GM12878 (cell line): ENCODE data around the gene ETV6. TPM values are rescaled to one million over a fixed set of nuclear protein-coding genes. Genes with fewer than 3 reads are reported as not detected.

Experiments used
- ATAC-seq: fragments of 200-7000 bp; cut with Tn5 transposase; 3 replicates; pipeline ENCODE4 v1.9.1; 2020; ENCODE audit warnings: mild to moderate bottlenecking, moderate library complexity
- BruUV-seq: library from RNA; stranded (reverse); fragments of 400-500 nt; replicated peaks from 2 replicates; lab custom pipeline; 2021; lab: Mats Ljungman, UMichigan
- CTCF ChIA-PET: fragments of 300-600 bp; sonication (Branson Sonifier 250); formaldehyde crosslinking; extraction: SDS; loops from one replicate; lab custom pipeline; 2021; ENCODE audit warnings: inconsistent platforms; lab: Yijun Ruan, JAX
- POLR2A ChIA-PET: fragments of 350-600 bp; formaldehyde crosslinking; extraction: SDS; loops from one replicate; lab custom pipeline; 2021; ENCODE audit warnings: inconsistent platforms; lab: Charles Lee
- RAD21 ChIA-PET: fragments of 300-600 bp; sonication (Branson Sonifier 250); formaldehyde crosslinking; loops from one replicate; lab custom pipeline; 2023; ENCODE audit warnings: antibody characterized with exemption; ENCODE audit not compliant: unreplicated experiment; lab: Charles Lee
- SMC1A ChIA-PET: fragments of 300-600 bp; sonication (Branson Sonifier 250); formaldehyde crosslinking; loops from one replicate; lab custom pipeline; 2023; ENCODE audit not compliant: unreplicated experiment, uncharacterized antibody; lab: Charles Lee
- DNase-seq: peaks from one replicate; pipeline ENCODE4 v3.0.0-alpha.2; 2011; ENCODE audit warnings: low read depth, low spot score
- FAIRE-seq: peaks from 3 replicates; lab custom pipeline; 2011; peaks lifted over from hg19 to GRCh38; lab: Jason Lieb, UNC
- H2AFZ ChIP-seq: 2 replicates; pipeline ENCODE4 v1.6.0; 2011; ENCODE audit warnings: low read depth, low read length, control low read depth; ENCODE audit not compliant: control insufficient read depth
- H3K27ac ChIP-seq: 2 replicates; pipeline ENCODE4 v1.5.1; 2011; ENCODE audit warnings: control low read depth; ENCODE audit not compliant: control insufficient read depth, insufficient read depth
- H3K27me3 ChIP-seq, 2 experiments: replicated peaks in 1 of 2; 2 replicates each; pipeline versions ENCODE4 v1.6.0 to v1.6.1; 2011; ENCODE audit warnings: low read length in 1 of 2; ENCODE audit not compliant: control insufficient read depth in 2 of 2, insufficient read depth in 2 of 2
- H3K36me3 ChIP-seq, 2 experiments: 2 replicates each; pipeline ENCODE4 v1.5.1; 2011; ENCODE audit warnings: low read length in 1 of 2; ENCODE audit not compliant: control insufficient read depth in 2 of 2, insufficient read depth in 2 of 2
- H3K4me1 ChIP-seq: 2 replicates; pipeline ENCODE4 v1.6.1; 2011; ENCODE audit warnings: mild to moderate bottlenecking, low read length, moderate library complexity, mixed read lengths; ENCODE audit not compliant: control insufficient read depth, insufficient read depth
- H3K4me2 ChIP-seq: 2 replicates; pipeline ENCODE4 v1.6.0; 2011; ENCODE audit warnings: control low read depth; ENCODE audit not compliant: control insufficient read depth, insufficient read depth
- H3K4me3 ChIP-seq: fragments of 200-600 bp; sonication (generic); 2 replicates; pipeline ENCODE4 v1.5.1; 2016
- H3K79me2 ChIP-seq: 2 replicates; pipeline ENCODE4 v1.6.0; 2011; ENCODE audit warnings: low read length; ENCODE audit not compliant: control insufficient read depth, insufficient read depth
- H3K9ac ChIP-seq: 2 replicates; pipeline ENCODE4 v1.8.0; 2011; ENCODE audit warnings: low read length, control low read depth, mixed read lengths; ENCODE audit not compliant: control insufficient read depth, insufficient read depth
- H3K9me3 ChIP-seq: replicated peaks from 3 replicates; pipeline ENCODE4 v1.5.1; 2011; ENCODE audit warnings: mild to moderate bottlenecking, low read length; ENCODE audit not compliant: control insufficient read depth, insufficient read depth
- H4K20me1 ChIP-seq: 2 replicates; pipeline ENCODE4 v1.6.0; 2011; ENCODE audit not compliant: control insufficient read depth, insufficient read depth
- EZH2 ChIP-seq: IDR thresholded peaks from 2 replicates; pipeline ENCODE4 v1.6.1; 2012; ENCODE audit warnings: low read depth, mild to moderate bottlenecking, control low read depth, inconsistent platforms, low read length, borderline replicate concordance; ENCODE audit not compliant: control insufficient read depth
- NFYB ChIP-seq: IDR thresholded peaks from 2 replicates; pipeline ENCODE4 v1.6.1; 2011; ENCODE audit warnings: low read depth, mild to moderate bottlenecking, low read length, improper control_type of control experiment, moderate library complexity; ENCODE audit not compliant: insufficient read depth
- PAX8 ChIP-seq: fragments of 450-650 bp; IDR thresholded peaks from 2 replicates; pipeline ENCODE4 v1.6.1; 2017; ENCODE audit warnings: mild to moderate bottlenecking, moderate library complexity
- PML ChIP-seq: IDR thresholded peaks from 2 replicates; pipeline ENCODE4 v1.6.1; 2012; ENCODE audit warnings: low read length, inconsistent platforms
- POU2F2 ChIP-seq: IDR thresholded peaks from 3 replicates; pipeline ENCODE4 v1.6.1; 2011; ENCODE audit warnings: low read depth, mild to moderate bottlenecking, low read length, borderline replicate concordance
- RUNX3 ChIP-seq: IDR thresholded peaks from 2 replicates; pipeline ENCODE4 v1.6.1; 2012; ENCODE audit warnings: low read length, inconsistent platforms
- TCF12 ChIP-seq: IDR thresholded peaks from 2 replicates; pipeline ENCODE4 v1.6.1; 2011; ENCODE audit warnings: low read depth, mild to moderate bottlenecking, low read length
- WGBS: methylation state at CpG from one replicate; pipeline ENCODE4 v1.1.6; 2016; ENCODE audit warnings: low lambda C conversion rate; ENCODE audit not compliant: insufficient replicate concordance, insufficient coverage; ENCODE audit errors: missing lambda C conversion rate; 5-methylcytosine and 5-hydroxymethylcytosine counted together
- in situ Hi-C: fragments of 300-500 bp; cut with MboI; formaldehyde crosslinking; loops from 9 replicates; pipeline ENCODE4 v1.14.3; 2018; ENCODE audit warnings: mixed read lengths
- intact Hi-C: fragments of 100-400 bp; cut with micrococcal nuclease; formaldehyde crosslinking; loops from one replicate; pipeline ENCODE4 v1.14.2; 2022; ENCODE audit not compliant: unreplicated experiment
- polyA plus RNA-seq, 11 experiments: library from polyadenylated mRNA; depleted of rRNA in 4 of 11; unstranded in 6 of 11; stranded (reverse) in 5 of 11; fragments of >200 nt; fragmentation: Nextera tagmentation in 4 of 11; fragmentation: Illumina TruSeq in 1 of 11; extraction: Ambion mirVana in 4 of 11; extraction: Trizol in 1 of 11; gene quantifications; 1 replicate in 1 of 11; 2 replicates in 10 of 11; pipeline versions ENCODE4 v1.2.1 to v1.2.3, GENCODE V29; 2011 to 2016; ENCODE audit warnings: inconsistent platforms in 2 of 11, missing spikeins in 2 of 11, low read depth in 1 of 11
- total RNA-seq, 4 experiments: library from RNA; depleted of rRNA in 3 of 4; stranded (reverse); fragments of >200 nt in 3 of 4; fragmentation: Illumina TruSeq in 1 of 4; extraction: Trizol in 1 of 4; gene quantifications; 2 replicates each; pipeline versions ENCODE4 v1.2.1 to v1.2.3, GENCODE V29; 2013 to 2021
- TF ChIP-seq, protein P1 (sequence below): IDR thresholded peaks from 2 replicates; pipeline ENCODE4 v1.6.1; 2012; ENCODE audit warnings: improper control_type of control experiment, low read depth, low read length; ENCODE audit not compliant: insufficient replicate concordance
- TF ChIP-seq, protein P2 (sequence below): IDR thresholded peaks from 2 replicates; pipeline ENCODE4 v1.6.1; 2011; ENCODE audit warnings: low read depth, low read length, improper control_type of control experiment, borderline replicate concordance
- TF ChIP-seq, protein P3 (sequence below): fragments of 450-650 bp; formaldehyde crosslinking; IDR thresholded peaks from 2 replicates; pipeline ENCODE4 v1.5.0; 2022; ENCODE audit warnings: mild to moderate bottlenecking, missing genetic modification characterization
- TF ChIP-seq, protein P4 (sequence below): fragments of 450-650 bp; IDR thresholded peaks from 2 replicates; pipeline ENCODE4 v1.6.1; 2017; ENCODE audit warnings: low read depth, mild to moderate bottlenecking, moderate library complexity

Gene ETV6
- total and polyA plus RNA-seq, 10 of the 15 experiments (the other 5 are each of a cell fraction or from before 2014, with no cell fraction given): 6.6 to 74.8 (median 24.6) TPM

DNA sequence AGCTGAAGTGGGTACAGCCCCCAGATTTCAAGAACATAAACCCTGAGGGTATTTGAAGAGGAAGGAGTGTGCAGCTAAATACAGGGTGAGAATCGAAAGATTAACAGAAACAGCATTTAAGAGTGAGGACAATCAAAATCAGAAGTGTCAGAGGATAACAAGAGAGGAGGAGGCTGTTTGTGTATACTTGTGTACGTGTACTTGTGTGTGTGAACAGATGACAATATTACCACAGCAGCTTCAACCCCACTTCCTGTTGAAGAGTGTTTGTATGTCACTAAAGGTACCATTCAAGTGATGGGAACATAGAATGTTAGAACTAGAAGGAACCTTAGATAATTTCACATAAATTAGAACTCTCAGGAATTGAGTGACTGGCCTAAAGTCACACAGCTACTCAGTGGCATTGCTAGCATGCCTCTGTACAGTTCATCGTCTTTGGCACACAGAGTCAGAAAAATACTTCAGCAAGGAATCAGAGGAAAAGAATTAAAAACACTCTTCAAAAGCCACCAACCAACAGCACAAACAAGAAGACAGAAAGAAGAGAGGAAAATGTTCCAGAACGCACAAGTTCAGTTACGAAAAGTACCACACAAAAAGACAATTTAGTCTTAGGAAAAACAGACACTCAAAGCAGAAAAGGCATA is 256.9 kb downstream of the ETV6 start:
- Histone ChIP-seq H3K79me2 (no peaks in the 10 kb centered on the region), H4K20me1 (no peaks in the 10 kb centered on the region), H3K4me2 (no peak overlapping the region), H3K4me3 (no peak overlapping the region), H3K27ac (peak overlapping the region; percentile 35; the same call in 1 of the 2 replicates), H3K36me3 (no peaks in the 10 kb centered on the region), H2AFZ (peak overlapping the region; percentile 21; the same call in 1 of the 2 replicates), H3K4me1 (peaks cover 20% of the 10 kb centered on the region), H3K9ac (no peak overlapping the region), H3K9me3 (peaks cover 5% of the 10 kb centered on the region; the same call in 2 of the 3 replicates), H3K27me3 (no peaks in the 10 kb centered on the region)
- FAIRE-seq (no peak), ATAC-seq (no peak), DNase-seq (no peak)
- POLR2A ChIA-PET: no interaction called here
- RAD21 ChIA-PET: no interaction called here
- CTCF ChIA-PET: interaction anchor here (0.9 to 1.3 kb wide), 2 partner anchors 20 to 31 kb away, joined by 3 read pairs; no protein-coding TSS in a partner anchor
- no TSS peak for BruUV-seq
- intact Hi-C loops (no loop called here), in situ Hi-C loops (no loop called here)
- WGBS: 76% methylated on average over 5 of the region's 5 CpGs
- SMC1A ChIA-PET: no interaction called here
- TF ChIP-seq, protein P1, sequence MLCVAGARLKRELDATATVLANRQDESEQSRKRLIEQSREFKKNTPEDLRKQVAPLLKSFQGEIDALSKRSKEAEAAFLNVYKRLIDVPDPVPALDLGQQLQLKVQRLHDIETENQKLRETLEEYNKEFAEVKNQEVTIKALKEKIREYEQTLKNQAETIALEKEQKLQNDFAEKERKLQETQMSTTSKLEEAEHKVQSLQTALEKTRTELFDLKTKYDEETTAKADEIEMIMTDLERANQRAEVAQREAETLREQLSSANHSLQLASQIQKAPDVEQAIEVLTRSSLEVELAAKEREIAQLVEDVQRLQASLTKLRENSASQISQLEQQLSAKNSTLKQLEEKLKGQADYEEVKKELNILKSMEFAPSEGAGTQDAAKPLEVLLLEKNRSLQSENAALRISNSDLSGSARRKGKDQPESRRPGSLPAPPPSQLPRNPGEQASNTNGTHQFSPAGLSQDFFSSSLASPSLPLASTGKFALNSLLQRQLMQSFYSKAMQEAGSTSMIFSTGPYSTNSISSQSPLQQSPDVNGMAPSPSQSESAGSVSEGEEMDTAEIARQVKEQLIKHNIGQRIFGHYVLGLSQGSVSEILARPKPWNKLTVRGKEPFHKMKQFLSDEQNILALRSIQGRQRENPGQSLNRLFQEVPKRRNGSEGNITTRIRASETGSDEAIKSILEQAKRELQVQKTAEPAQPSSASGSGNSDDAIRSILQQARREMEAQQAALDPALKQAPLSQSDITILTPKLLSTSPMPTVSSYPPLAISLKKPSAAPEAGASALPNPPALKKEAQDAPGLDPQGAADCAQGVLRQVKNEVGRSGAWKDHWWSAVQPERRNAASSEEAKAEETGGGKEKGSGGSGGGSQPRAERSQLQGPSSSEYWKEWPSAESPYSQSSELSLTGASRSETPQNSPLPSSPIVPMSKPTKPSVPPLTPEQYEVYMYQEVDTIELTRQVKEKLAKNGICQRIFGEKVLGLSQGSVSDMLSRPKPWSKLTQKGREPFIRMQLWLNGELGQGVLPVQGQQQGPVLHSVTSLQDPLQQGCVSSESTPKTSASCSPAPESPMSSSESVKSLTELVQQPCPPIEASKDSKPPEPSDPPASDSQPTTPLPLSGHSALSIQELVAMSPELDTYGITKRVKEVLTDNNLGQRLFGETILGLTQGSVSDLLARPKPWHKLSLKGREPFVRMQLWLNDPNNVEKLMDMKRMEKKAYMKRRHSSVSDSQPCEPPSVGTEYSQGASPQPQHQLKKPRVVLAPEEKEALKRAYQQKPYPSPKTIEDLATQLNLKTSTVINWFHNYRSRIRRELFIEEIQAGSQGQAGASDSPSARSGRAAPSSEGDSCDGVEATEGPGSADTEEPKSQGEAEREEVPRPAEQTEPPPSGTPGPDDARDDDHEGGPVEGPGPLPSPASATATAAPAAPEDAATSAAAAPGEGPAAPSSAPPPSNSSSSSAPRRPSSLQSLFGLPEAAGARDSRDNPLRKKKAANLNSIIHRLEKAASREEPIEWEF: no peak
- no peak for TF ChIP-seq RUNX3
- no peak for TF ChIP-seq POU2F2
- TF ChIP-seq, protein P2, sequence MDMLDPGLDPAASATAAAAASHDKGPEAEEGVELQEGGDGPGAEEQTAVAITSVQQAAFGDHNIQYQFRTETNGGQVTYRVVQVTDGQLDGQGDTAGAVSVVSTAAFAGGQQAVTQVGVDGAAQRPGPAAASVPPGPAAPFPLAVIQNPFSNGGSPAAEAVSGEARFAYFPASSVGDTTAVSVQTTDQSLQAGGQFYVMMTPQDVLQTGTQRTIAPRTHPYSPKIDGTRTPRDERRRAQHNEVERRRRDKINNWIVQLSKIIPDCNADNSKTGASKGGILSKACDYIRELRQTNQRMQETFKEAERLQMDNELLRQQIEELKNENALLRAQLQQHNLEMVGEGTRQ: no peak
- TF ChIP-seq, protein P3, sequence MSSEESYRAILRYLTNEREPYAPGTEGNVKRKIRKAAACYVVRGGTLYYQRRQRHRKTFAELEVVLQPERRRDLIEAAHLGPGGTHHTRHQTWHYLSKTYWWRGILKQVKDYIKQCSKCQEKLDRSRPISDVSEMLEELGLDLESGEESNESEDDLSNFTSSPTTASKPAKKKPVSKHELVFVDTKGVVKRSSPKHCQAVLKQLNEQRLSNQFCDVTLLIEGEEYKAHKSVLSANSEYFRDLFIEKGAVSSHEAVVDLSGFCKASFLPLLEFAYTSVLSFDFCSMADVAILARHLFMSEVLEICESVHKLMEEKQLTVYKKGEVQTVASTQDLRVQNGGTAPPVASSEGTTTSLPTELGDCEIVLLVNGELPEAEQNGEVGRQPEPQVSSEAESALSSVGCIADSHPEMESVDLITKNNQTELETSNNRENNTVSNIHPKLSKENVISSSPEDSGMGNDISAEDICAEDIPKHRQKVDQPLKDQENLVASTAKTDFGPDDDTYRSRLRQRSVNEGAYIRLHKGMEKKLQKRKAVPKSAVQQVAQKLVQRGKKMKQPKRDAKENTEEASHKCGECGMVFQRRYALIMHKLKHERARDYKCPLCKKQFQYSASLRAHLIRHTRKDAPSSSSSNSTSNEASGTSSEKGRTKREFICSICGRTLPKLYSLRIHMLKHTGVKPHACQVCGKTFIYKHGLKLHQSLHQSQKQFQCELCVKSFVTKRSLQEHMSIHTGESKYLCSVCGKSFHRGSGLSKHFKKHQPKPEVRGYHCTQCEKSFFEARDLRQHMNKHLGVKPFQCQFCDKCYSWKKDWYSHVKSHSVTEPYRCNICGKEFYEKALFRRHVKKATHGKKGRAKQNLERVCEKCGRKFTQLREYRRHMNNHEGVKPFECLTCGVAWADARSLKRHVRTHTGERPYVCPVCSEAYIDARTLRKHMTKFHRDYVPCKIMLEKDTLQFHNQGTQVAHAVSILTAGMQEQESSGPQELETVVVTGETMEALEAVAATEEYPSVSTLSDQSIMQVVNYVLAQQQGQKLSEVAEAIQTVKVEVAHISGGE (CRISPR knock-in tag): no peak
- TF ChIP-seq, protein P4, sequence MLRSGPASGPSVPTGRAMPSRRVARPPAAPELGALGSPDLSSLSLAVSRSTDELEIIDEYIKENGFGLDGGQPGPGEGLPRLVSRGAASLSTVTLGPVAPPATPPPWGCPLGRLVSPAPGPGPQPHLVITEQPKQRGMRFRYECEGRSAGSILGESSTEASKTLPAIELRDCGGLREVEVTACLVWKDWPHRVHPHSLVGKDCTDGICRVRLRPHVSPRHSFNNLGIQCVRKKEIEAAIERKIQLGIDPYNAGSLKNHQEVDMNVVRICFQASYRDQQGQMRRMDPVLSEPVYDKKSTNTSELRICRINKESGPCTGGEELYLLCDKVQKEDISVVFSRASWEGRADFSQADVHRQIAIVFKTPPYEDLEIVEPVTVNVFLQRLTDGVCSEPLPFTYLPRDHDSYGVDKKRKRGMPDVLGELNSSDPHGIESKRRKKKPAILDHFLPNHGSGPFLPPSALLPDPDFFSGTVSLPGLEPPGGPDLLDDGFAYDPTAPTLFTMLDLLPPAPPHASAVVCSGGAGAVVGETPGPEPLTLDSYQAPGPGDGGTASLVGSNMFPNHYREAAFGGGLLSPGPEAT: no peak
- no peak for TF ChIP-seq NFYB
- TF ChIP-seq EZH2: no peak
- no peak for TF ChIP-seq PAX8
- TF ChIP-seq PML: no peak
- TF ChIP-seq TCF12: no peak
